A673 (cell line): Measurements from ENCODE around the gene TNS3. TPM values are rescaled to one million over a fixed set of nuclear protein-coding genes. Genes with fewer than 3 reads are reported as not detected.

Experiments used
- BruUV-seq: library from RNA; stranded (reverse); fragments of 400-500 nt; replicated peaks from 2 replicates; lab custom pipeline; 2021; lab: Mats Ljungman, UMichigan
- CTCF ChIA-PET: fragments of 300-600 bp; sonication (Branson Sonifier 250); formaldehyde crosslinking; loops from one replicate; lab custom pipeline; 2022; ENCODE audit warnings: antibody characterized with exemption; lab: Charles Lee
- POLR2A ChIA-PET: fragments of 300-600 bp; sonication (Branson Sonifier 250); formaldehyde crosslinking; loops from one replicate; lab custom pipeline; 2022; ENCODE audit warnings: antibody characterized with exemption; ENCODE audit not compliant: low non-redundant PET; lab: Charles Lee
- DNase-seq: peaks from one replicate; pipeline ENCODE4 v3.0.0-alpha.2; 2015; ENCODE audit warnings: low spot score
- H3K27ac ChIP-seq: fragments of 200-600 bp; sonication (generic); 2 replicates; pipeline ENCODE4 v1.5.1; 2016; ENCODE audit warnings: mixed run types, low read depth, mild to moderate bottlenecking, mixed read lengths, antibody characterized with exemption, low read length; ENCODE audit not compliant: poor library complexity, severe bottlenecking
- H3K27me3 ChIP-seq: fragments of 200-600 bp; sonication (generic); replicated peaks from 2 replicates; pipeline ENCODE4 v1.6.1; 2017; ENCODE audit warnings: mixed run types, low read depth, mild to moderate bottlenecking, mixed read lengths, antibody characterized with exemption, low read length; ENCODE audit not compliant: insufficient read depth, poor library complexity
- H3K36me3 ChIP-seq: fragments of 200-600 bp; sonication (generic); 2 replicates; pipeline ENCODE4 v1.6.1; 2016; ENCODE audit warnings: mixed run types, mild to moderate bottlenecking, mixed read lengths, antibody characterized with exemption, low read length; ENCODE audit not compliant: insufficient read depth, poor library complexity, severe bottlenecking
- H3K4me1 ChIP-seq: fragments of 200-600 bp; sonication (generic); 2 replicates; pipeline ENCODE4 v1.6.1; 2017; ENCODE audit warnings: mixed run types, mild to moderate bottlenecking, mixed read lengths, antibody characterized with exemption, low read length; ENCODE audit not compliant: insufficient read depth, poor library complexity, severe bottlenecking
- H3K4me3 ChIP-seq: fragments of 200-600 bp; sonication (generic); 2 replicates; pipeline ENCODE4 v1.5.1; 2016; ENCODE audit warnings: low read depth, mixed run types, mild to moderate bottlenecking, mixed read lengths, low read length; ENCODE audit not compliant: poor library complexity, severe bottlenecking
- H3K9me3 ChIP-seq: fragments of 200-600 bp; sonication (generic); 2 replicates; pipeline ENCODE4 v1.6.1; 2016; ENCODE audit warnings: mixed run types, low read depth, mild to moderate bottlenecking, mixed read lengths, antibody characterized with exemption, low read length; ENCODE audit not compliant: poor library complexity, severe bottlenecking
- EZH2 ChIP-seq: fragments of 200-600 bp; sonication (generic); IDR thresholded peaks from 2 replicates; pipeline ENCODE4 v1.6.1; 2017; ENCODE audit warnings: borderline replicate concordance, low read depth, mild to moderate bottlenecking, mixed read lengths, antibody characterized with exemption, low read length; ENCODE audit not compliant: poor library complexity, severe bottlenecking
- intact Hi-C: fragments of 100-400 bp; cut with micrococcal nuclease; formaldehyde crosslinking; loops from one replicate; pipeline ENCODE4 v1.10.0; 2022; ENCODE audit not compliant: unreplicated experiment
- total RNA-seq: library from RNA; stranded (reverse); gene quantifications from 2 replicates; pipeline ENCODE4 v1.2.3, GENCODE V29; 2021
- TF ChIP-seq, protein P1 (sequence below): fragments of 300-800, 200-600 bp; sonication (generic); conservative IDR thresholded peaks from 2 replicates; pipeline ENCODE4 v1.5.1; 2017; ENCODE audit warnings: low read depth, mild to moderate bottlenecking, antibody characterized with exemption, low read length, moderate library complexity, mixed read lengths

TNS3 gene
- total RNA-seq, 1 experiment from 2014 or later: not detected

DNA sequence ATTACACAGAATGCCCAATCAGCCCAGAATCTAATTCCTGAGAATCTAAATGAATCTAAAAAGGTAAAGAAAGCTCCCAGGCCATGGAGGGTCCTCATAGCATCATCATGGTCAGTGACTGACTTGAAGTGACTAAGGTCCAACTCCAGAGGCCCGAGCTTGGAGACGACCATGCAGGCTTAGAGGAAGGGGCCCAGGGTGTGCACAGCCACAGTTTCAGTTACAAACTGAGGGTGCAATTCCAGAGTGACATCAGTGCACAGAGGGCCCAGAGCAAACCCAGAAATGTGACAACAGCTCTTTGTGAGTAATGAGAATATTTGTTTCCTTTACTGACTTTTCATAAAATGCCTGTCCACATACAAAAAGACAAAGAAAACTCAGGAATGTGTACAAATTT, 170.0 kb downstream of the TNS3 start:
- DNase-seq: no peak
- Histone ChIP-seq H3K4me1 (no peaks in the 10 kb centered on the region), H3K4me3 (no peak overlapping the region), H3K27me3 (no peaks in the 10 kb centered on the region), H3K27ac (no peak overlapping the region), H3K9me3 (no peaks in the 10 kb centered on the region), H3K36me3 (no peaks in the 10 kb centered on the region)
- POLR2A ChIA-PET: no interaction called here
- CTCF ChIA-PET: no interaction called here
- BruUV-seq: no TSS peak
- TF ChIP-seq, protein P1, sequence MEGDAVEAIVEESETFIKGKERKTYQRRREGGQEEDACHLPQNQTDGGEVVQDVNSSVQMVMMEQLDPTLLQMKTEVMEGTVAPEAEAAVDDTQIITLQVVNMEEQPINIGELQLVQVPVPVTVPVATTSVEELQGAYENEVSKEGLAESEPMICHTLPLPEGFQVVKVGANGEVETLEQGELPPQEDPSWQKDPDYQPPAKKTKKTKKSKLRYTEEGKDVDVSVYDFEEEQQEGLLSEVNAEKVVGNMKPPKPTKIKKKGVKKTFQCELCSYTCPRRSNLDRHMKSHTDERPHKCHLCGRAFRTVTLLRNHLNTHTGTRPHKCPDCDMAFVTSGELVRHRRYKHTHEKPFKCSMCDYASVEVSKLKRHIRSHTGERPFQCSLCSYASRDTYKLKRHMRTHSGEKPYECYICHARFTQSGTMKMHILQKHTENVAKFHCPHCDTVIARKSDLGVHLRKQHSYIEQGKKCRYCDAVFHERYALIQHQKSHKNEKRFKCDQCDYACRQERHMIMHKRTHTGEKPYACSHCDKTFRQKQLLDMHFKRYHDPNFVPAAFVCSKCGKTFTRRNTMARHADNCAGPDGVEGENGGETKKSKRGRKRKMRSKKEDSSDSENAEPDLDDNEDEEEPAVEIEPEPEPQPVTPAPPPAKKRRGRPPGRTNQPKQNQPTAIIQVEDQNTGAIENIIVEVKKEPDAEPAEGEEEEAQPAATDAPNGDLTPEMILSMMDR: no peak
- intact Hi-C loops: no loop called here

DNA sequence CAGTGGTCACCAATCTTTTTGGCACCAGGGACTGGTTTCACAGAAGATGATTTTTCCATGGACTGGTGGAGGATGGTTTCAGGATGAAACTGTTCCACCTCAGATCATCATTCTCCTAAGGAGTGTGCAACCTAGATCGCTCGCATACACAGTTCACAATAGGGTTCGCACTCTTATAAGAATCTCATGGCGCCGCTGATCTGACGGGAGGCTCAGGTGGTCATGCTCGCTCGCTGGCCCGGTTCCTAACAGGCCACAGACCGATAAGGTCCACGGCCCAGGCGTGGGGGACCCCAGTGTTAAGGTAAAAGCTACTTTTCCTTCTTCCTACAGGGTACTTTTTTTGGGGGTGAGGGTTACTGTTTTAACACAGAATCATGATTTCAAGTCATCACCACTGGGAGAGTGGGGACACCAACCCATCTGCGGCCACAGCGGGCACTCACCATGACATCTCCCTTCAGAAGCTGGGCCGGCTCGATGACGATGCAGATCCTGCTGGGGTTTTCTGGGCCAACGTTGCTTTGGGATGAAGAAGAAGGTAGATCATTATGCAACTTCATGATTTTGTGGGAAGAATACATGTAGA, 170.5 kb downstream of the TNS3 start:
- Histone ChIP-seq H3K27ac (no peak overlapping the region), H3K36me3 (no peaks in the 10 kb centered on the region), H3K27me3 (no peaks in the 10 kb centered on the region), H3K4me3 (no peak overlapping the region), H3K9me3 (no peaks in the 10 kb centered on the region), H3K4me1 (no peaks in the 10 kb centered on the region)
- ChIA-PET CTCF (no interaction called here), POLR2A (no interaction called here)
- no TSS peak for BruUV-seq
- TF ChIP-seq, protein P1: no peak
- TF ChIP-seq EZH2: no peak
- no peak for DNase-seq
- intact Hi-C loops: no loop called here

DNA sequence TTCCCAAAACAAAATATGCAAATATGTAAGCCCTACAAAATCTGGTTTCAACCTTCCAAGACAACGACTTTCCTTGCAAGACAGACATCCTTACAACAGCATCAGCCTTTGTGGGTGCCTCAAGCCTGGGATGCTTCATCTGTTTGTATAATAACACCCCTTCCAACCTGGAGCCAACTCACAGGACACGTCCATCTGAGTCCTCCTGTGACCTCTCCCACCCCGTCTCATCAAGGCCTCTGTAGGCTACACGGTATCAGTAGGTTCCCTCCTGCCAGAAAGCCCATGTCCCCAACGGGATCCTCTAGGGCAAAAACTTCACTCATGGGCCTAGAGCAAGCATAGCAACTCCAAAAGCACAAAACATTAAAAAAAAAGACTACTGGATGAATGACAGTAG, 173.2 kb downstream of the TNS3 start:
- Histone ChIP-seq H3K27ac (no peak overlapping the region), H3K9me3 (no peaks in the 10 kb centered on the region), H3K4me1 (no peaks in the 10 kb centered on the region), H3K36me3 (no peaks in the 10 kb centered on the region), H3K27me3 (peaks cover 5% of the 10 kb centered on the region), H3K4me3 (no peak overlapping the region)
- TF ChIP-seq EZH2: no peak
- TF ChIP-seq, protein P1: no peak
- POLR2A ChIA-PET: no interaction called here
- no peak for DNase-seq
- CTCF ChIA-PET: no interaction called here
- BruUV-seq: no TSS peak
- intact Hi-C loops: no loop called here
